Measurements from ENCODE around the gene MSL3. TPM values are rescaled to one million over a fixed set of nuclear protein-coding genes. Genes with fewer than 3 reads are reported as not detected.
A peak's percentile ranks its signal among the peaks of the same experiment; 100 is the strongest.

The MSL3 gene
- total RNA-seq, 2 experiments from 2014 or later, result 59.6 to 65.4 TPM

- H3K36me3 Mint-ChIP-seq (ENCODE audit: low read depth), result no peaks in the 10 kb centered on the region
- H3K27ac Mint-ChIP-seq, result no peak overlapping the region
- ChIA-PET POLR2A (no interaction called here), CTCF (no interaction called here)
- peaks cover 14% of the 10 kb centered on the region for H3K27me3 Mint-ChIP-seq
- DNase-seq, result no peak
- no peaks in the 10 kb centered on the region for H3K9me3 Mint-ChIP-seq
- H3K4me1 Mint-ChIP-seq, result peaks cover 8% of the 10 kb centered on the region
- no peak overlapping the region for H3K4me3 Mint-ChIP-seq
These were observed 4.4 kb upstream of the MSL3 start for GRCh38 chrX:11753668-11754067.

GRCh38 chrX:11754958-11755645, 2.9 kb upstream of the MSL3 start:
- Mint-ChIP-seq H3K4me3 (no peak overlapping the region), H3K27me3 (peaks cover 14% of the 10 kb centered on the region), H3K36me3 (ENCODE audit: low read depth) (no peaks in the 10 kb centered on the region), H3K27ac (no peak overlapping the region), H3K9me3 (no peaks in the 10 kb centered on the region), H3K4me1 (peaks cover 8% of the 10 kb centered on the region)
- no peak for DNase-seq
- ChIA-PET CTCF (no interaction called here), POLR2A (no interaction called here)

- Mint-ChIP-seq H3K27ac (no peak overlapping the region), H3K4me1 (peaks cover 8% of the 10 kb centered on the region), H3K4me3 (no peak overlapping the region), H3K27me3 (peaks cover 14% of the 10 kb centered on the region), H3K36me3 (ENCODE audit: low read depth) (peaks cover 1% of the 10 kb centered on the region), H3K9me3 (no peaks in the 10 kb centered on the region)
- CTCF ChIA-PET, result no interaction called here
- POLR2A ChIA-PET, result no interaction called here
- DNase-seq, result no peak
These were observed 2.3 kb upstream of the MSL3 start for GRCh38 chrX:11755724-11756123.

GRCh38 chrX:11756354-11757318, 1.4 kb upstream of the MSL3 start:
- ChIA-PET POLR2A (no interaction called here), CTCF (interaction anchor here (1.5 kb wide), 1 partner anchor 13 kb away, joined by 7 read pairs; no protein-coding TSS in a partner anchor)
- Mint-ChIP-seq H3K27ac (no peak overlapping the region), H3K27me3 (peaks cover 14% of the 10 kb centered on the region), H3K4me3 (peak overlapping the region; percentile 51), H3K4me1 (peaks cover 13% of the 10 kb centered on the region), H3K36me3 (ENCODE audit: low read depth) (peaks cover 8% of the 10 kb centered on the region), H3K9me3 (no peaks in the 10 kb centered on the region)
- no peak for DNase-seq

GRCh38 chrX:11757397-11757718, 679 bp upstream of the MSL3 start:
- peaks cover 14% of the 10 kb centered on the region for H3K27me3 Mint-ChIP-seq
- peak overlapping the region; percentile 51 for H3K4me3 Mint-ChIP-seq
- H3K9me3 Mint-ChIP-seq, result no peaks in the 10 kb centered on the region
- peaks cover 20% of the 10 kb centered on the region for H3K4me1 Mint-ChIP-seq
- H3K36me3 Mint-ChIP-seq (ENCODE audit: low read depth), result peaks cover 15% of the 10 kb centered on the region
- no peak for DNase-seq
- CTCF ChIA-PET, result interaction anchor here (1.5 to 1.9 kb wide), 2 partner anchors 13 to 30 kb away, joined by 5 to 7 read pairs; no protein-coding TSS in a partner anchor
- H3K27ac Mint-ChIP-seq, result no peak overlapping the region
- POLR2A ChIA-PET, result no interaction called here

- peak overlapping the region; percentile 98 for H3K27ac Mint-ChIP-seq
- ChIA-PET CTCF (interaction anchor here (1.3 to 2.2 kb wide), 5 partner anchors 9 to 227 kb away, joined by 3 to 17 read pairs (median 7); no protein-coding TSS in a partner anchor), POLR2A (interaction anchor here (1.0 to 1.4 kb wide), 2 partner anchors 9 to 13 kb away, joined by 3 to 5 read pairs; no protein-coding TSS in a partner anchor)
These were observed 549 bp downstream of the MSL3 start for GRCh38 chrX:11758400-11759171.

GRCh38 chrX:11759172-11759460, 1.1 kb downstream of the MSL3 start:
- peaks cover 36% of the 10 kb centered on the region for H3K4me1 Mint-ChIP-seq
- H3K27ac Mint-ChIP-seq, result peak overlapping the region; percentile 98
- H3K36me3 Mint-ChIP-seq (ENCODE audit: low read depth), result peaks cover 30% of the 10 kb centered on the region
- H3K9me3 Mint-ChIP-seq, result no peaks in the 10 kb centered on the region
- no peak for DNase-seq
- H3K27me3 Mint-ChIP-seq, result peaks cover 11% of the 10 kb centered on the region
- peak overlapping the region; percentile 81 for H3K4me3 Mint-ChIP-seq
- ChIA-PET CTCF (interaction anchor here (1.3 to 2.2 kb wide), 4 partner anchors 8 to 228 kb away, joined by 3 to 17 read pairs (median 6); no protein-coding TSS in a partner anchor), POLR2A (interaction anchor here (1.0 to 1.4 kb wide), 2 partner anchors 8 to 12 kb away, joined by 3 to 5 read pairs; no protein-coding TSS in a partner anchor)

More at GRCh38 chrX:11758400-11759171, 549 bp downstream of the MSL3 start:
- peak overlapping the region; percentile 81 for H3K4me3 Mint-ChIP-seq
- H3K4me1 Mint-ChIP-seq, result peaks cover 30% of the 10 kb centered on the region
- peaks cover 13% of the 10 kb centered on the region for H3K27me3 Mint-ChIP-seq
- H3K9me3 Mint-ChIP-seq, result no peaks in the 10 kb centered on the region
- peak; percentile 87 for DNase-seq
- H3K36me3 Mint-ChIP-seq (ENCODE audit: low read depth), result peaks cover 25% of the 10 kb centered on the region

- Mint-ChIP-seq H3K27ac (peak overlapping the region; percentile 98), H3K4me3 (peak overlapping the region; percentile 81), H3K4me1 (peaks cover 41% of the 10 kb centered on the region), H3K9me3 (no peaks in the 10 kb centered on the region), H3K27me3 (peaks cover 11% of the 10 kb centered on the region), H3K36me3 (ENCODE audit: low read depth) (peaks cover 36% of the 10 kb centered on the region)
- ChIA-PET POLR2A (interaction anchor here (1.0 to 1.4 kb wide), 2 partner anchors 8 to 12 kb away, joined by 3 to 5 read pairs; no protein-coding TSS in a partner anchor), CTCF (interaction anchor here (1.3 to 2.2 kb wide), 4 partner anchors 8 to 228 kb away, joined by 3 to 17 read pairs (median 6); no protein-coding TSS in a partner anchor)
- DNase-seq, result peak; percentile 80
These were observed 1.6 kb downstream of the MSL3 start for GRCh38 chrX:11759461-11760311.

- ChIA-PET CTCF (interaction anchor here (2.2 kb wide), 1 partner anchor 9 kb away, joined by 17 read pairs; no protein-coding TSS in a partner anchor), POLR2A (interaction anchor here (0.7 kb wide), 1 partner anchor 96 kb away, joined by 3 read pairs; no protein-coding TSS in a partner anchor)
- no peak for DNase-seq
- Mint-ChIP-seq H3K36me3 (ENCODE audit: low read depth) (peaks cover 49% of the 10 kb centered on the region), H3K27ac (peak overlapping the region; percentile 92), H3K4me3 (peak overlapping the region; percentile 82), H3K27me3 (peaks cover 6% of the 10 kb centered on the region), H3K4me1 (peaks cover 54% of the 10 kb centered on the region), H3K9me3 (no peaks in the 10 kb centered on the region)
These were observed 2.9 kb downstream of the MSL3 start for GRCh38 chrX:11760958-11761357.

- Mint-ChIP-seq H3K36me3 (ENCODE audit: low read depth) (peaks cover 65% of the 10 kb centered on the region), H3K4me1 (peaks cover 64% of the 10 kb centered on the region), H3K9me3 (no peaks in the 10 kb centered on the region), H3K27ac (peak overlapping the region; percentile 68), H3K4me3 (peak overlapping the region; percentile 60), H3K27me3 (no peaks in the 10 kb centered on the region)
- CTCF ChIA-PET, result no interaction called here
- no peak for DNase-seq
- POLR2A ChIA-PET, result no interaction called here
These were observed 6.6 kb downstream of the MSL3 start for GRCh38 chrX:11764602-11765067.

GRCh38 chrX:11765449-11765848, 7.4 kb downstream of the MSL3 start:
- Mint-ChIP-seq H3K27me3 (no peaks in the 10 kb centered on the region), H3K27ac (peak overlapping the region; percentile 68), H3K4me1 (peaks cover 69% of the 10 kb centered on the region), H3K36me3 (ENCODE audit: low read depth) (peaks cover 69% of the 10 kb centered on the region), H3K4me3 (peak overlapping the region; percentile 60), H3K9me3 (no peaks in the 10 kb centered on the region)
- POLR2A ChIA-PET, result no interaction called here
- CTCF ChIA-PET, result no interaction called here
- DNase-seq, result no peak

- Mint-ChIP-seq H3K36me3 (ENCODE audit: low read depth) (peaks cover 63% of the 10 kb centered on the region), H3K4me3 (no peak overlapping the region)
These were observed 8.4 kb downstream of the MSL3 start for GRCh38 chrX:11766487-11766886.

More at GRCh38 chrX:11766487-11766886, 8.4 kb downstream of the MSL3 start:
- H3K27ac Mint-ChIP-seq, result peak overlapping the region; percentile 52
- no peak for DNase-seq
- H3K9me3 Mint-ChIP-seq, result no peaks in the 10 kb centered on the region
- peaks cover 66% of the 10 kb centered on the region for H3K4me1 Mint-ChIP-seq
- H3K27me3 Mint-ChIP-seq, result no peaks in the 10 kb centered on the region
- POLR2A ChIA-PET, result no interaction called here
- CTCF ChIA-PET, result interaction anchor here (1.4 to 2.1 kb wide), 2 partner anchors 8 to 230 kb away, joined by 3 to 8 read pairs; partner anchors contain the start of gene MSL3
